ENCODE data around the gene LZTS3.

LZTS3 gene

DNA sequence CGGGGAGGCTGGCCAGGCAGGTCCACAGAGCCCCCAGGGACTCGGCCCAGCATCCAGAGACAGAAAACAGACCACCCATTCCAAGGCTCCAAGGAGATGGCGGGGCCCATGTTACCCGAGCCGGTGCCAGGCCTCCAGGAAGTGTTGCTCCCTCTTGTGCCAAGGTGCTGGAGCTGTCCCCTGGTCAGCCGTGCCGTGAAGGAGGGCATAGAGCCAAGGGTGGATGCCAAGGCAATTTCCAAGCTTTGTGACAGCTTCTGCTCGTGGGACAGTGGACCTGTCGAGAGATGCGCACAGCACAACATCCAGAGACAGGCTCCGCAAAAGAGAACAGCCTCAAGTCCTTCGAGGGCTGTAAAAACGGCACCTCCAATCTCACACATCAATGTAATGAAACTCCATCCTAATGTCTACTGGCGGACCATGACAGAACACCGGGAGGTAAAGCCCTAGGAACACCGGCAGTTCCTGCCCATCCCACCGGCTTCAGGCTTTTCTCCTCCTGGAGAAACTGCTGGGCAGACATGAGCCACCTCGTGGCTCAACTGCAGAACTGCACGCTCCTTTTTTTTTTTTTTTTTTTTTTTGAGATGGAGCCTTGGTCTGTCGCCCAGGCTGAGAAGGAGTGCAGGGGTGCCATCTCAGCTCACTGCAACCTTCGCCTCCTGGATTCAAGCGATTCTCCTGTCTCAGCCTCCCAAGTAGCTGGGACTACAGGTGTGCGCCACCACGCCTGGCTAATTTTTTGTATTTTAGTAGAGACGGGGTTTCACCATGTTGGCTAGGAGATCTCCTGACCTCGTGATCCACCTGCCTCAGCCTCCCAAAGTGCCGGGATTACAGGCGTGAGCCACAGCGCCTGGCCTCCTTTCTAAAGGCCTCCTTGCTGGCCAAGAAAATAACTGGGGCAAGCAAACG is 57.9 kb downstream of the LZTS3 start:
- in situ Hi-C loops (cut with HindIII; ENCODE audit: low sequenced_read_pairs) = no loop called here
- peak; percentile 56 for DNase-seq (ENCODE audit: low read depth, low spot score)
- TF ChIP-seq, protein P1, sequence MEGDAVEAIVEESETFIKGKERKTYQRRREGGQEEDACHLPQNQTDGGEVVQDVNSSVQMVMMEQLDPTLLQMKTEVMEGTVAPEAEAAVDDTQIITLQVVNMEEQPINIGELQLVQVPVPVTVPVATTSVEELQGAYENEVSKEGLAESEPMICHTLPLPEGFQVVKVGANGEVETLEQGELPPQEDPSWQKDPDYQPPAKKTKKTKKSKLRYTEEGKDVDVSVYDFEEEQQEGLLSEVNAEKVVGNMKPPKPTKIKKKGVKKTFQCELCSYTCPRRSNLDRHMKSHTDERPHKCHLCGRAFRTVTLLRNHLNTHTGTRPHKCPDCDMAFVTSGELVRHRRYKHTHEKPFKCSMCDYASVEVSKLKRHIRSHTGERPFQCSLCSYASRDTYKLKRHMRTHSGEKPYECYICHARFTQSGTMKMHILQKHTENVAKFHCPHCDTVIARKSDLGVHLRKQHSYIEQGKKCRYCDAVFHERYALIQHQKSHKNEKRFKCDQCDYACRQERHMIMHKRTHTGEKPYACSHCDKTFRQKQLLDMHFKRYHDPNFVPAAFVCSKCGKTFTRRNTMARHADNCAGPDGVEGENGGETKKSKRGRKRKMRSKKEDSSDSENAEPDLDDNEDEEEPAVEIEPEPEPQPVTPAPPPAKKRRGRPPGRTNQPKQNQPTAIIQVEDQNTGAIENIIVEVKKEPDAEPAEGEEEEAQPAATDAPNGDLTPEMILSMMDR (IDR thresholded peaks at IDR 0.05; ENCODE audit: low read depth, low read length) = peak; percentile 87
- no peak overlapping the region for H3K4me3 ChIP-seq (ENCODE audit: low read depth, low read length)
